ENCODE data around the gene PRPF4.
"Not testable (repeated sequence)": the region's sequence is repeated elsewhere in the genome, so short reads cannot be mapped to it uniquely, and the experiment has no call there.

PRPF4 gene
- total RNA-seq, result 49.2 to 49.6 reads per million in 2 donors

GRCh38 chr9:113275157-113276131, at the start of gene PRPF4, which contains the start of gene CDC26:
TSS of gene PRPF4 (plus strand) at chr9:113275658. CDS start at chr9:113275744, 86 bp downstream.
TSS of gene CDC26 (minus strand) at chr9:113275572. CDS start at chr9:113272507, 3,065 bp downstream.
- DNase-seq, result peak; percentile 84

DNA sequence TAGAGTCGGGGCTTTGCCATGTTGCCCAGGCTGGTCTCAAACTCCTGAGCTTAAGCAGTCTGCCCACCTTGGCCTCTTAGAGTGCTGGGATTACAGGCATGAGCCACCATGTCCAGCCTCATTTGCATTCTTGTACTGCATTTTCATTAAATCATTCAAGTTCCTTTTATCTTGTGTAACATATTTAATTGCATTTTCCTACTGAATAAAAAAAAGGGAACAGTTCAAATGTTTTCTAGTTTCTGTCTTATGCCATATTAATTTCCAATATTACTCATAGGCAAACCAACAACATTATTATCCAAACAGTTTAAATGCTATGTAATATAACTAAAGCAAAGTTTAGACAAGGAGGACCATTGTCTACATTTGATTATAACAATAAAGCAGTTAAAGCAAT, 48.0 kb upstream of the PRPF4 start:
- no peak for DNase-seq

DNA sequence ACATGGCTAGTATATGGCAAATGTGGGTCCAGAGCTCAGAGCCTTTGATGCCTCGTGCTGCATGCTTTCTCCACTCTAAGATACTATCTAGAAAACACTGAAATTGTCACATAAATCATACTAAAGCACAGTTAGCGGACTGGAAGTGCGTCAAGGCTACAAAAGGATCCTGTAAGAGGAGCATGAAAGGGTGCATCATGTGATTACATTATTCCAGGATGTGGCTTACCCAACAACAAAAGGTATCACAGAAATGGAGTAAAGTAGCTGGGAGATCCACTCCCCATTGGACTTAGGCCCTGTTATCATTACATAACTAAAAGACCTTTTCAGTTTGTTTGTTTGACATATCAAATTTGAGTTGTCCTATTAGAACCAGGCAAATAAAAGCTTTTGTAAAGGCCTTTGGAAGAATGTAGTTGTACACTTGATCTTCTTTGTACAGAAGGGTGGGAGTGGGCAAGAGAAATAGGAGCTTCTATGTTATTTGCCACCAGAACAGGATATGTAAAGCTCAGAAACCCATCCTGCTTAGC, 47.3 kb upstream of the PRPF4 start:
- DNase-seq, result no peak

- no peak for DNase-seq
Observed at GRCh38 chr9:113231701-113232100, 43.8 kb upstream of the PRPF4 start.

GRCh38 chr9:113235701-113236255, 39.7 kb upstream of the PRPF4 start:
- DNase-seq, result not testable (repeated sequence)

DNA sequence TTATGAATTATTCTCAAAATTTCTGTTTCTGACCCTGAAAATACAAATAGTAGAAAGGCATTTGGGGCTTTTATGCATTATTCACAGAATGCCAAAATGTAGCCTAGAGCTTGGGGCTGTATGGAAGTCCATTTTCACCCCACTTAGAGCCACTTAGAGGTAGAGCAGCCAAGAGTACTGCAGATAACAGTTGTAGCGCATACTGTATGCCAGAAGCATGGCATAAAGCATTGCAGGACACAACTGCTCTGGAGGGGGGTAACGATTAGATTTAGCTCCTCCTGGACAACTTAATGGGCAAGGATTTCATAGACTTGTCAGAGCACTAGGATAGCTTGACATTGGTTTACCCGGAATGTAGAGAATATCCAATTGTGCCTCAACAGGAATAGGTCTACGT, 38.4 kb upstream of the PRPF4 start:
- DNase-seq, result no peak

GRCh38 chr9:113238202-113238858, 37.1 kb upstream of the PRPF4 start:
- DNase-seq, result no peak

GRCh38 chr9:113238859-113239232, 36.6 kb upstream of the PRPF4 start:
- no peak for DNase-seq

DNA sequence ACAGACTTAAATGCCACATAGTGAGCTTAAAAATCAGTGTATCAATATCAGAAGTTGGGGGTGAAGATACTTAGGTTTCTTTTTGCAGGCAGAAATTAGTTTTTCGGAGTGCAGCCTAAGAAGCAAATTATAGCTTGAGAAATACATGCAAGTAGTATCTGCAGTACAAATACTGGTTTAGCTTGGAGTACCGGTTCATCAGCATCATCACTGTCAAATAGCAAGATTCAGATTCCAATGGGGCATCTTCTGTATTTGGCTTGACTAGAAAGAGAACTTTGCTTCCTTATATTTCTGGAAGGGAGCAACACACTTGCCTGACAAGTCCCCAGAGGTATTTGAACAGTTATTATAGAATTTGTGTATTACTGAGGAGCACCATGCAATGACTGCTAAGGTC, 34.3 kb upstream of the PRPF4 start:
- no peak for DNase-seq

- no peak for DNase-seq
Observed at GRCh38 chr9:113244556-113244955, 30.9 kb upstream of the PRPF4 start.

GRCh38 chr9:113245894-113246293, 29.6 kb upstream of the PRPF4 start:
- DNase-seq, result no peak

DNA sequence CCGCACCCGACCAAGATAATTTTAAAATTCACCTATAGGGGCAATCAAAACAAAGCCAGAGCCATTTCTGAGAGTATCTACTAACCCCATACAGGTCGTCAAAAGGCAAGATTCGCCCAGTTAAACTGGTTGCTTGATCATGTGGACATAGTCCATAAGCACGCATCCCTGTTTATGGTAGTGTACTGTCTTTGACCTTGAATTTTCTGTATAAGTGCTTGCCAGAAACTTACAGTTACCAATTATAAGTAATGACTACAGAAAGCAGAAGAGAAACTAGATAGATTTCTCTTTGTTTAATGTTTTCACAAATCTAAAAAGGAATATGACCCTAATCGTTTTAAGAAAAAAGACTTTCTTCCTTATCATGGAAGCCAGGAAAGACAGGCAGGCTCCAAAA, 28.5 kb upstream of the PRPF4 start:
- no peak for DNase-seq

DNA sequence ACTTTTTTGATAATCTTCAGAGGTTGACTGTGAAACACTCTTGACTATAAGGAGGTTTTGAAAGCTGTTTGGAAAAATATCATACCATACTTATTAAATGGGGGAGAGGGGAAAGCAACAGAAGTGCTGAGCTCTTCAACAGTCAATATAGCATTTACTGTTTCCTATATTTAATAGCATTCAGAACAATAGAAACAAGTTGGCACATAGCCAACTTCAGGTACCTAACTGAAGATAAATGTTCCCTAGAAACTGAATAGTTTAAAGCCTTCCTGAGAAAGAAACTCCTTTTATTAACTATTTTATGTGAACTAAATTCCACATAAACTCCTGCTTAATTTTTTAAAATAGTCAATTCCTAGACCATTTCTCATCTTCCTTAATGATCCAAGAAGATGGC, 27.8 kb upstream of the PRPF4 start:
- DNase-seq, result no peak

- DNase-seq, result not testable (repeated sequence)
Observed at GRCh38 chr9:113249661-113250060, 25.8 kb upstream of the PRPF4 start.

DNA sequence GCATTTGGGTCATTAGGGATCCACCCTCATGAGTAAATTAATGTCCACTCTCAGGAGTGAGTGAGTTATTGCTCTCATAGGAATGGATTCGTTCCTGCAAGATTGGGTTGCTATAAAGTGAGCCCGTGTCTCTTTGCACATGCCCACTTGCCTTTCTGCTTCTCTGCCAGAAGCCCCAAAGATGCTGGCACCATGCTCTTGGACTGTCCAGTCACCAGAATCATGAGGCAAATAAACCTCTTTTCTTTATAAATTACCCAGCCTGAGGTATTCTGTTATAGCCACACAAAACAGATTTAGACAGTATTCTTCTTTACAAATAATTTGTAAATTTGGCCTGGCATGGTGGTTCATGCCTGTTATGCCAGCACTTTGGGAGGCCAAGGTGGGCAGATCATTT, 24.7 kb upstream of the PRPF4 start:
- DNase-seq, result no peak

GRCh38 chr9:113254991-113255390, 20.5 kb upstream of the PRPF4 start:
- no peak for DNase-seq

GRCh38 chr9:113255438-113255837, 20.0 kb upstream of the PRPF4 start:
- DNase-seq, result no peak

GRCh38 chr9:113257863-113258262, 17.6 kb upstream of the PRPF4 start:
- no peak for DNase-seq

GRCh38 chr9:113258282-113258681, 17.2 kb upstream of the PRPF4 start:
- no peak for DNase-seq

DNA sequence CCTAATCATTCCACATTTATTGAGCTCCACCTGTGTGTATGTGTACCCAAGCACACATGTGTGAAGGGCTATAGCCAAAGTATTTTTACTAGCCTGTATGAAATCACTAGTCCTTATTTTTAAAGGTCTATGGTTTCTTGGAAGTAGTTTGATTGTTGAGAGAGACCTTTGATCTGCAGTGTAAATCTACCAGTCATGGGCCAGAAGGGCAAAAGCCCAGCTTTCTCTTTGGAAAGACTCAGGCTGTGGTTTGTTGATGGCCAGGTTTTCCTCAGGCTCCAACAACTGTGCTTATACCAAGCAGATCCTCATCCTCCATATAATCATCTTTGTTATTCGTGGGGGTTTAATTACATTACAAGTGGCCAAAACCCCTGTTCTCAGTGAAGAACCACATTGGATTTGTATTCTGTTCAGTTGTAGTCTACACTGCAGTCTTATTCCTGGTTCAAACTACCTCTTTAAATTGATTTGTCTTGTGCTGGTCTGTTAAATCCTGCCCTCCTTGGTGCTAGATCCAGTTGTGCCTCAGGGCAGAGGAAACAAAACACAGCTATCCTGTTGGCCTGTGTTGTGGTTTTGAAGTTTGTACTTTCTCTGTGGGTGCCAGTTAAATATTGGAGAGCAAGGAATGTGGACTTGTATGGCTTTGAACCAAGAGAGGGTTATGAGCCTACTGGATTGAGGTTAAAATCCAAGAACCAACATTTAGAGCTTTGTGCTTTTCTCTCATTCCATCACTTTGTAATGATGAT, 13.4 kb upstream of the PRPF4 start:
- DNase-seq, result no peak

DNA sequence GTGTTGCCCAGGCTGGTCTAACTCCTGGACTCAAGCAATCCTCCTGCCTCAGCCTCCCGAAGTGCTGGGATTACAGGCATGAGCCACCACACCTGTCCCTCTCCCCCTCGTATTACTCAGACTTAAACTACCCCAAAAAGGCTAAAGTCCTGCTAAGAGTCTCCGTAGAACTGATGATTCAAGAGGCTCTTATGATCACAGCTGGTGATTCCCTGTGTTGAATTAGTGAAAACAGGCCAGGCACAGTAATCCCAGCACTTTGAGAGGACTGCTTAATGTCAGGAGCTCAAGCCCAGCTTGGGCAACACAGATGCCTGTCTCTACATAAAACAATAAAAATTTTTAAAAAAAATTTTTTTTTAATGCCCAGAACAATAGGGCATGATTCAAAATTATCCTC, 9.3 kb upstream of the PRPF4 start:
- DNase-seq, result no peak

DNA sequence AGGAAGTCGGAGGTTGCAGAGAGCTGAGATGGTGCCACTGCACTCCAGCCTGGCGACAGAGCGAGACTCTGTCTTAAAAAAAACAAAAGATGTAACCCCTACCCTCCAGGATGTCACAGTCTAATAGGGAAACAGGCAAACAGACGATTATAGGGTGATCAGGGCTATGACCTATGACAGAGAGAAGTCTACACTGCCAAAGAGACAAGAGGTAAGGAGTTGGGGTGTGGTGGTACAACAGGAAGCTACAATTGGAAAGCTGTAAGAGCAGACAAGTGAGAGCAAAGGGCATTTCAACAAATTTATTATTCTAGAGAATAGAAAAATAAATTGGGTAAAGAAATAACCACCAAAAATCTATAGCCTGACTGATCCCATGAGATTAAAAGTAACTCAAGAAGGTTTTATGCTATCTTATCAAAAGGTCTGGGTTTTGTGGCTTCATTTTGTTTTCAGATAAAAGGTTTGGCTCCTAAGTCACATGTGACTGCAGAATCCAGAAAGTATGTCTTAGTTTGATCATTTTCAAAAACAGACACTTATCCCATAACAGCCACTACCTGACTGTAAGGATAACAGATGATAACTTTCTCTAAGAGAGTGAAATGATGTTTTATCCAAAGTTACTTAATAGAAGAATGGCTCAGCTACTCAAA, 7.4 kb upstream of the PRPF4 start:
- DNase-seq, result no peak
